Esophagus muscularis mucosa (tissue), 4 donors: ENCODE measurements around the gene PIAS4.
"Not testable (repeated sequence)": the region's sequence is repeated elsewhere in the genome, so short reads cannot be mapped to it uniquely, and the experiment has no call there.

Source experiments
- EP300 ChIP-seq: sonication (generic); formaldehyde crosslinking; IDR thresholded peaks from one replicate; pipeline ENCODE4 v1.6.1; 2017; ENCODE audit warnings: antibody characterized with exemption
- POLR2A ChIP-seq: fragments of 450-650 bp; IDR thresholded peaks from one replicate; pipeline ENCODE4 v1.6.1; 2017; ENCODE audit warnings: antibody characterized with exemption, moderate library complexity, mild to moderate bottlenecking, low read depth
- POLR2AphosphoS5 ChIP-seq, 2 donors: sonication (generic); formaldehyde crosslinking; IDR thresholded peaks; one replicate each; pipeline ENCODE4 v1.6.1; 2017; ENCODE audit warnings: antibody characterized with exemption in 2 of 2
- TF ChIP-seq, protein P1 (sequence below), 3 experiments: fragments of 200-600 bp in 2 of 3; fragments of 450-650 bp in 1 of 3; sonication (generic) in 2 of 3; IDR thresholded peaks; one replicate each; pipeline ENCODE4 v1.5.1; 2017 to 2019; ENCODE audit warnings: antibody characterized with exemption in 3 of 3, mild to moderate bottlenecking in 2 of 3, moderate library complexity in 1 of 3

GRCh38 chr19:3967983-3968382, 39.6 kb upstream of the PIAS4 start:
- TF ChIP-seq, protein P1, sequence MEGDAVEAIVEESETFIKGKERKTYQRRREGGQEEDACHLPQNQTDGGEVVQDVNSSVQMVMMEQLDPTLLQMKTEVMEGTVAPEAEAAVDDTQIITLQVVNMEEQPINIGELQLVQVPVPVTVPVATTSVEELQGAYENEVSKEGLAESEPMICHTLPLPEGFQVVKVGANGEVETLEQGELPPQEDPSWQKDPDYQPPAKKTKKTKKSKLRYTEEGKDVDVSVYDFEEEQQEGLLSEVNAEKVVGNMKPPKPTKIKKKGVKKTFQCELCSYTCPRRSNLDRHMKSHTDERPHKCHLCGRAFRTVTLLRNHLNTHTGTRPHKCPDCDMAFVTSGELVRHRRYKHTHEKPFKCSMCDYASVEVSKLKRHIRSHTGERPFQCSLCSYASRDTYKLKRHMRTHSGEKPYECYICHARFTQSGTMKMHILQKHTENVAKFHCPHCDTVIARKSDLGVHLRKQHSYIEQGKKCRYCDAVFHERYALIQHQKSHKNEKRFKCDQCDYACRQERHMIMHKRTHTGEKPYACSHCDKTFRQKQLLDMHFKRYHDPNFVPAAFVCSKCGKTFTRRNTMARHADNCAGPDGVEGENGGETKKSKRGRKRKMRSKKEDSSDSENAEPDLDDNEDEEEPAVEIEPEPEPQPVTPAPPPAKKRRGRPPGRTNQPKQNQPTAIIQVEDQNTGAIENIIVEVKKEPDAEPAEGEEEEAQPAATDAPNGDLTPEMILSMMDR (IDR thresholded peaks at IDR 0.05) = not testable (repeated sequence)
- not testable (repeated sequence) for TF ChIP-seq POLR2AphosphoS5 (IDR thresholded peaks at IDR 0.05); POLR2A; EP300
